Stimulated activated CD8-positive, alpha-beta memory T cell treated with anti-CD3 and anti-CD28 coated beads, Interleukin-2, amount 100 ng/mL, for 1 hour (primary cell): ENCODE data around the gene TXLNG.

Experiments used
- DNase-seq, 2 donors: peaks; one replicate each; pipeline ENCODE4 v3.0.0-alpha.2; 2020; ENCODE audit warnings: low read depth in 2 of 2

TXLNG gene

GRCh38 chrX:16785247-16786138 is 773 bp upstream of the TXLNG start:
- DNase-seq, result no peak

- DNase-seq, result peak; percentile 11 to 17
Measured at GRCh38 chrX:16786791-16787735, 797 bp downstream of the TXLNG start.

- no peak for DNase-seq
Measured at GRCh38 chrX:16788477-16788876, 2.2 kb downstream of the TXLNG start.

GRCh38 chrX:16796298-16796697 is 10.0 kb downstream of the TXLNG start:
- DNase-seq, result no peak

GRCh38 chrX:16797358-16797757 is 11.1 kb downstream of the TXLNG start:
- no peak for DNase-seq

- no peak for DNase-seq
Measured at GRCh38 chrX:16797841-16798240, 11.6 kb downstream of the TXLNG start.

GRCh38 chrX:16804923-16805464 is 18.7 kb downstream of the TXLNG start:
- DNase-seq, result no peak

- DNase-seq, result no peak
Measured at GRCh38 chrX:16807548-16807947, 21.3 kb downstream of the TXLNG start.

- no peak for DNase-seq
Measured at GRCh38 chrX:16807976-16808542, 21.8 kb downstream of the TXLNG start.

GRCh38 chrX:16814597-16814996 is 28.3 kb downstream of the TXLNG start:
- no peak for DNase-seq

GRCh38 chrX:16819634-16820033 is 33.4 kb downstream of the TXLNG start:
- DNase-seq, result no peak

- DNase-seq, result no peak
Measured at GRCh38 chrX:16822723-16823122, 36.5 kb downstream of the TXLNG start.

- no peak for DNase-seq
Measured at GRCh38 chrX:16825264-16826035, 39.2 kb downstream of the TXLNG start.

GRCh38 chrX:16826207-16826606 is 39.9 kb downstream of the TXLNG start:
- DNase-seq, result no peak

GRCh38 chrX:16827225-16827624 is 41.0 kb downstream of the TXLNG start:
- no peak for DNase-seq

- no peak for DNase-seq
Measured at GRCh38 chrX:16828124-16828908, 42.0 kb downstream of the TXLNG start.

GRCh38 chrX:16832301-16832700 is 46.0 kb downstream of the TXLNG start:
- DNase-seq, result no peak

GRCh38 chrX:16834806-16835205 is 48.5 kb downstream of the TXLNG start:
- DNase-seq, result no peak

- DNase-seq, result no peak
Measured at GRCh38 chrX:16836371-16836770, 50.1 kb downstream of the TXLNG start.
